HG03108 (cell line): Measurements from ENCODE around the gene NLRP6.
"Not testable (repeated sequence)": the region's sequence is repeated elsewhere in the genome, so short reads cannot be mapped to it uniquely, and the experiment has no call there.

Experiments
- ATAC-seq: cut with Tn5 transposase; IDR thresholded peaks from one replicate; pipeline ENCODE4 v1.9.1; 2021; ENCODE audit warnings: moderate library complexity; ENCODE audit not compliant: unreplicated experiment

The NLRP6 gene

GRCh38 chr11:281486-282161, 3.4 kb downstream of the NLRP6 start:
- no peak for ATAC-seq

GRCh38 chr11:282171-282570, 4.0 kb downstream of the NLRP6 start:
- no peak for ATAC-seq

GRCh38 chr11:282630-283360, 4.6 kb downstream of the NLRP6 start:
- ATAC-seq, result no peak

DNA sequence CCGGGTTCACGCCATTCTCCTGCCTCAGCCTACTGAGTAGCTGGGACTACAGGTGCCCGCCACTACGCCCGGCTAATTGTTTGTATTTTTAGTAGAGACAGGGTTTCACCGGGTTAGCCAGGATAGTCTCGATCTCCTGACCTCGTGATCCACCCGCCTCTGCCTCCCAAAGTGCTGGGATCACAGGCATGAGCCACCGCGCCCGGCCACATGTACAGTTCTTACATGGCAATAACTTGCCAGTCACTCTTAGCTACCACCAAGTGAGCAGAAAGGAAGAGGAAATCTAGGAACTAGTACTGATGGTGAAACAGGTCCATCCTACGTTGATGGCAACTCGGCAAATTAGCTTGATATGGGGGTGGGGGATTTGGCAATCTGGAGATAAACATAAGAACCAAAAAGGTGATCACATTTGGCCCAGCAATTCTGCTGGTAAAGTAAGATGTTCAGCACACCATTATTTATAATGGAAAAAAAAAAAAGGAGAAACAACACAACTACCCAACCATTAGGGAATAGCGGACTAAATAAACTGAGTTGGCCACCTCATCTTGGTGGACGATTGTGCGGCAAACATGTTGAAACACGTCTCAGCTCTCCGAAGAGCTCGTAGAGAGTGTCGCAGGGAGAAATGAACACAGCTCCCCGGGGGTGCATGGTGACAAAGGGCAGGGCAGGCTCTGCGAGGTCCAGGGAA, 5.3 kb downstream of the NLRP6 start:
- ATAC-seq, result no peak

GRCh38 chr11:284105-285020, 6.2 kb downstream of the NLRP6 start:
- ATAC-seq, result no peak

GRCh38 chr11:285021-285893, 7.0 kb downstream of the NLRP6 start:
- ATAC-seq, result no peak

DNA sequence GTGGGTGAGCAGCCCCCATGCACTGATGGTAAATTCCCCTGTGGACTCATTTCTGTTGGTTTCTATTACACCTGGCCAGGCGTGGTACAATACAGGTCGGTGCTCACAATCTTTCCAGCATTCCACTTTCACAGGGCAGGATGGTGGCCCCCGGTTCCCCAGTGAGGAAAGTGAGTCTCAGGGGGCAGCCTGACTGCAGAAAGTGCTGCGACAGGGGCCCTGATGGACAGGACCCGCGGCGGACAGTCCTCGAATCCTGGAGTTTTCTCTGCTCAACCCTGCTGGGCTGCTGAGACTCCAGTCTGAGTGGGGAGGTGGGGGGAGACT, 7.7 kb downstream of the NLRP6 start:
- no peak for ATAC-seq

DNA sequence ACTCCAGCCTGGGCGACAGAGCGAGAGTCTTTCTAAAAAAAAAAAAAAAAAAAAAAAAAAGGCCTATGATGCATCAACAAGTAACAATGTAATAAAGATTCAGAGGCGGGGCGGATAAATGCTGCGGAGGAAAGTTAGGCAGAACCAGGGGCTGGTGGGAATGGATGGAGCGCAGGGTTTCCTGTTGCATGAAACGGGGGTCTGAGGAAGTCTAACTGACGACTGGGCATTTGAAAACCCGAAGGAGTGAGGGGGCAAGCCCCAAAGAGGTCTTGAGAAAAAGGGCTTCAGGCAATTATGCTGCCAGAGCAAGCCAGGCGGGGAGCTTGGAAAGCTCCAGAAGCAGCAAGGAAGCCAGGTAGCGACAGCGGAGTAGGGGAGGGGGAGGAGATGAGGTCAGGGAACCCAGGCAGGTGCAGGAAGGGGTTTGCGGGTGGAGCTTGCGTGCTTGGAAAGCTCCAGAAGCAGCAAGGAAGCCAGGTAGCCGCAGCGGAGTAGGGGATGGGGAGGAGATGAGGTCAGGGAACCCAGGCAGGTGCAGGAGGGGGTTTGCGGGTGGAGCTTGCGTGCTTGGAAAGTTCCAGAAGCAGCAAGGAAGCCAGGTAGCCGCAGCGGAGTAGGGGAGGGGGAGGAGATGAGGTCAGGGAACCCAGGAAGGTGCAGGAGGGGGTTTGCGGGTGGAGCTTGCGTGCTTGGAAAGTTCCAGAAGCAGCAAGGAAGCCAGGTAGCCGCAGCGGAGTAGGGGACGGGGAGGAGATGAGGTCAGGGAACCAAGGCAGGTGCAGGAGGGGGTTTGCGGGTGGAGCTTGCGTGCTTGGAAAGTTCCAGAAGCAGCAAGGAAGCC, 9.0 kb downstream of the NLRP6 start:
- ATAC-seq, result not testable (repeated sequence)

DNA sequence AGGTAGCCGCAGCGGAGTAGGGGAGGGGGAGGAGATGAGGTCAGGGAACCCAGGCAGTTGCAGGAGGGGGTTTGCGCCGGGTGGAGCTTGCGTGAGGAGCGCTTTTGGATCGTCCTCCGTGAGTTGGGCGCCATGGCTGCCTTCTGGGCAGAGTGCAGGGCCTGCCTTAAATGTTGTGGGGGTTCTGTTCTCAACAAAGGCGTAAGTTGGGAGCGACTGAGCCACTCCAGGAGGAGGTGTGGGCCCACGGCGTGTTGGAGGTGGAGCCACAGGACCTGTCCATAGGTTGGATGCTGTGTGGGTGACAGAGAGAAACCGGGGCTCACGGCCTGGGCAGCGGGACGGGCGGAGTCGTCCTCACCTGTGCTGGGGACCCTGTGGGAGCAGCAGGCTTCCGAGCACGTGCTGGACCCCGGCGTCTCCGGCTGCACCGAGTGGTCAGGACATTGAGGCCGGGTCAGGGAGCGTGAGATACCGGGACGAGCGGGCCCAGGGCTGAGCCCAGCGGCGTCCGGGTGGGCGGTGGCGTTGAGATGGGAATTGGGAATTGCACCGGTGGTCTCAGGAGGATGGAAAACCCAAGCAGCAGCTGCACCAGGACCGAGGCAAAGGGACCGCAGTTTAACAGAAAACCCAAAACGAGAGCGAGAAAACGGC, 9.7 kb downstream of the NLRP6 start:
- ATAC-seq, result no peak

DNA sequence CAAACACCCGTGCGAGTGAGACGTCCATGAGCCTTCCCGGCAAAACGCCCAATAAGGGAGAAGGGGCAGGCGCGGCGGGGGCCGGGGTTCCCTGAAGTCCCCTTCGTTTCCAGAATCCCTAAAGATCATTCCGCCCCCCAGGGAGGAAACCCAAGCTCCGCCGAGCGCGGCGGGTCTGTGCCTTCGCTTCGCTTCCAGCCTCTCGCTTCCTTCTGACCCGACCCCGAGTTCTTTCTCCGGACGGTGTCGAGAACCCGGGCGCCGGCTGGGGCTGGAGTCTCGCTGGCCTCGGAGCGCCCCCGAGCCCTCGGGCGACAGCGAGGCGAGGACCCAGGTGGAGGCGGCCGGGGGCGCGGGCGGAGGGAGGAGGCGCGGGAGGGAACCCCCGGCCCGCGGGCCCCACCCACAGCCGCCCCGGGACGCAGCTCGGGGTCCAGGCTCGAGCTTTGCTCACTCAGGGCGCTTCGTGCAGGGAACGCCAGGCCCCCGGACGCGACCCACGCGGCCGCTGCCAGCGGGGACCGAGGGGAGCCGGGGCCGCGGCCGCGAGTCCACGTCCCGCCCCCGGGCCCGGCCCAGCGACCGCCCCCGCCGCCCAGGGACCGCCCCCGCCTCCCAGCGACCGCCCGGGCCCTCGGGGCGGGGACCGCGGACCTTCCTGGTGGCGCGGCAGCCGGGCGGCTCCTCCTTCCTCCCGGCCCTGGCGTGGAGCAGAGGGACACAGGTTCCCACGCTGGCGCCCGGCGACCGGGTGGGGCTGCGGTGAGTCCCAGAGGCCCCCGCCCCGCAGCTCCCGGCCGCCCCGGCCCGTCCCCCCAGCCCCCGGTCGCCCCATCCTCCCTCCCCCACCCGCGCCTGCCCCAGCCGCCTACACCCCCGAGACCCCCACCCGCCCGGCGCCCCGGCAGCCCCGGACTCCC, 10.5 kb downstream of the NLRP6 start, which contains the start of gene PGGHG:
Gene PGGHG (plus strand): TSS at position 649 of the 920 bp plus-strand sequence. CDS start 691 bp downstream, outside the sequence.
- peak; percentile 56 for ATAC-seq

DNA sequence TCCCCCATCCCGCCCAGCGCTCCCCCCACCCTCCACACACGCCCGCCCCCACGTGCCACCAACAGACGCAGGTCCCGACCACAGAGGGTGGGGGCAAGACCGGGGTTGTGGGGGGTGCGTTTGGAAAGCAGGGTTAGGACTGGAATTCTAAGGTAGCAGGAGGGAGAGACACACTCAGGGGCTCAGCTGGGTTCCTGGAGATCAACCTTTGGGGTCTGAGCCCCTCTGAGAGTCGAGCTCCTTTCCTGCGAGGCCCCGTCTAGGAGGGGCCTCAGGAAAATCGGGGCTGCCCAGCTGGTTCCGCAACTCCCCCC, 11.1 kb downstream of the NLRP6 start:
- no peak for ATAC-seq

GRCh38 chr11:289712-290620, 11.8 kb downstream of the NLRP6 start:
- ATAC-seq, result no peak

DNA sequence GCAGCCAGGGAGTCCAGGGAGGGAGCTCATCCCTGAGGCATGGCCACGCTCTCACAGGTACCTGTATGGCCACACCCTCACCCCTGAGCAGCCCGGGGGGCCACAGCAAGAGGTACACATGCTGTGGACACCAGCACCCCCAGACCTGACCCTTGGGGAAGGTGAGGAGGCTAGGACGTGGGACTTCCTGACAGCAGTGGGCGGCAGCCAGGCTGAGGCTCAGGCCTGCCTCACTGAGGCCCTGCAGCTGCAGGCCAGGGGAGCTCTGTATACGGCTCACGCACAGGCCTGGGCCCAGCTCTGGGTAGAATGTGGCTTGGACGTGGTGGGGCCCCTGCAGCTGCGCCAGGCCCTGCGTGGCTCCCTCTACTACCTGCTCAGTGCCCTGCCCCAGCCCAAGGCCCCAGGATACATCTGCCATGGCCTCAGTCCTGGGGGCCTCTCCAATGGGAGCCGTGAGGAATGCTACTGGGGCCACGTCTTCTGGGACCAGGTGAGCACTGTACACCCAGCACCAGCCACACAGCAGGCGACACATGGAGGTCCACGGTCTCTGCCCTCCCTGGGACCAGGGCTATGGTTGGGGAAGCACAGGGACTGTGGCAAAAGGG, 12.5 kb downstream of the NLRP6 start:
- no peak for ATAC-seq

DNA sequence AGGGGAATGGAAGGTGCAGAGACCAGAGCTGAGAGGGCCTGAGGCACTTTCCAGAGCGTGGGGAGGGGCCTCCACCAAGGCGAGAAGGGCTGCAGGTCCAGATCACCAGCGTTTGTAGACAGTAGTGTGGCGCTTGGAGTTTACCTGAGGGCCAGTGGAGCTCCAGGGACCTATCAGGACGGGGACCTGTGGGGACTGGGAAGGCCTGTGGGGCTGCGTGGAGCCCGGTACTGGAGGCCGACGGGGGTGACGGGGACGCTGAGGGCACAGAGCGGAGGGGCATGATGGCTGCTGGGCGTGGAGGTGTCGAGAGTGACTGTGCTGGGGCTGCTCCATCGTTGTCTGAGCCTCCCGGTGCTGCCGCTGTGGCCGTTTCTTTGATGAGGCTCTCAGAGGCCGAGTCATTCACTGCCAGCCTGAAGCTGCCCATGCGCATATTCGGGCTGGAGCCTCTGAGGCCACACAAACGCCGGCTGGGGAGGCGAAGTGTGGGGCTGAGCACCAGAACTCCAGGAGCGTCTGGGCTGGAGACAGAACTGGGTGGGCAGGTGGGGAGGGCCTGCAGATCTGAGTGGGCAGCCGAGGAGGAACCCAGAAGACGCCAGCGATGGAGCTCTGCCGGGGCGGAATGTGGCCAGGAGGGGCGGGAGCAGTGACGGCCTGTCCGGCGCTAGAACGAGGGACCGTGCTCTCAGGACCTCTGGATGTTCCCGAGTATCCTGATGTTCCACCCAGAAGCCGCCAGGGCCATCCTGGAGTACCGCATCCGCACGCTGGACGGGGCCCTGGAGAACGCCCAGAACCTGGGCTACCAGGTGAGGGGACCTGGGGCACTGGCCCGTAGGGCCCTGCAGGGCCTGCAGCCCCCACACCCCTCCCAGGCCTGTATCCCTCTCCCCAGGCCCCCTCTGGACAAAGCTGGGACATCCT, 13.3 kb downstream of the NLRP6 start:
- no peak for ATAC-seq
